ENCODE results near the gene PDZK1IP1.

DNA sequence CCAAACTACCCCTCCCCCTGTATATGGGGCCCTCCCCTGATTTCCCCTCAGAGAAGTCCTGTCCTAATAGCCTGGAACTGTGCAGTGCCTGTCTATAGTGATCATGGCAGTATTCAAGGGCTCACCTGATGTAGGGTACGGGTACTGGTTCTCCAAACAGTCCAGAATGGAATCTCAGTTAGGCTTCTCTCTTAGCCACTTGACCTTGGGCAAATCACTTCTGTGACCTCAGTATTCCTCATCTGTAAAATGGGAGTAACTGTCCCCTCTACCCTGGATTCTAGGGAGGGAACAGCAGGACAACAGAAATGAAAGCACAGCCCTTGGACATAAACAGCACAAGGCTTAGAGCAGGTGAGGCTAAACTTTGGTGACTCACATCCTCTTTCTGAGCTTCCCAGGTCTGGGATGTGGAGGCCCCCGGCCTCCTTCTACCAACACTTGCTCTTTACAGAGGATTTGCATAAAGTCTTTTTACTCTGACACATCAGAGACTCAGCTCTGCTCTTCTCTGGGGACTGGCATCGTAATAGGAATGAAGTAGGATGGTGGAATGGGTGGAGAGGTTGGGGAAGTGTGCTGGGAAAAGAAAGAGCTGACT is 20.0 kb upstream of the PDZK1IP1 start:
- no peak for TF ChIP-seq POLR2A (IDR thresholded peaks at IDR 0.05)
- TF ChIP-seq, protein P1, sequence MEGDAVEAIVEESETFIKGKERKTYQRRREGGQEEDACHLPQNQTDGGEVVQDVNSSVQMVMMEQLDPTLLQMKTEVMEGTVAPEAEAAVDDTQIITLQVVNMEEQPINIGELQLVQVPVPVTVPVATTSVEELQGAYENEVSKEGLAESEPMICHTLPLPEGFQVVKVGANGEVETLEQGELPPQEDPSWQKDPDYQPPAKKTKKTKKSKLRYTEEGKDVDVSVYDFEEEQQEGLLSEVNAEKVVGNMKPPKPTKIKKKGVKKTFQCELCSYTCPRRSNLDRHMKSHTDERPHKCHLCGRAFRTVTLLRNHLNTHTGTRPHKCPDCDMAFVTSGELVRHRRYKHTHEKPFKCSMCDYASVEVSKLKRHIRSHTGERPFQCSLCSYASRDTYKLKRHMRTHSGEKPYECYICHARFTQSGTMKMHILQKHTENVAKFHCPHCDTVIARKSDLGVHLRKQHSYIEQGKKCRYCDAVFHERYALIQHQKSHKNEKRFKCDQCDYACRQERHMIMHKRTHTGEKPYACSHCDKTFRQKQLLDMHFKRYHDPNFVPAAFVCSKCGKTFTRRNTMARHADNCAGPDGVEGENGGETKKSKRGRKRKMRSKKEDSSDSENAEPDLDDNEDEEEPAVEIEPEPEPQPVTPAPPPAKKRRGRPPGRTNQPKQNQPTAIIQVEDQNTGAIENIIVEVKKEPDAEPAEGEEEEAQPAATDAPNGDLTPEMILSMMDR (IDR thresholded peaks at IDR 0.05), result no peak
